Measurements from ENCODE around the gene EP400.

DNA sequence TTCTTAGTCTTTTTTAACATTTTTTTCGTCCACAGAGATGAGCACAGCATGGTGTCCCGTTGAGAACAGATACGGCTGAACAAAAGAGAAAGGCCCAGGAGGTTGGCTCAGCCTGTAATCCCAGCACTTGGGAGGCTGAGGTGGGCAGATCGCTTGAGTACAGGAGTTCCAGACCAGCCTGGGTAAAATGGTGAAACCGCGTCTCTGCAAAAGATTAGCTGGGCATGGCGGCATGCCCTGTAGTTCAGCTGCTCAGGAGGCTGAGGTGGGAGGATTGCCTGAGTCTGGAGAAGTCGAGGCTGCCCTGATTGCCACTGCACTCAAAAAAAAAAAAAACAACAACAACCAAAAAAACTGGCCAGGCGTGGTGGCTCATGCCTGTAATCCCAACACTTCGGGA is 5.9 kb upstream of the EP400 start:
- TF ChIP-seq, protein P1, sequence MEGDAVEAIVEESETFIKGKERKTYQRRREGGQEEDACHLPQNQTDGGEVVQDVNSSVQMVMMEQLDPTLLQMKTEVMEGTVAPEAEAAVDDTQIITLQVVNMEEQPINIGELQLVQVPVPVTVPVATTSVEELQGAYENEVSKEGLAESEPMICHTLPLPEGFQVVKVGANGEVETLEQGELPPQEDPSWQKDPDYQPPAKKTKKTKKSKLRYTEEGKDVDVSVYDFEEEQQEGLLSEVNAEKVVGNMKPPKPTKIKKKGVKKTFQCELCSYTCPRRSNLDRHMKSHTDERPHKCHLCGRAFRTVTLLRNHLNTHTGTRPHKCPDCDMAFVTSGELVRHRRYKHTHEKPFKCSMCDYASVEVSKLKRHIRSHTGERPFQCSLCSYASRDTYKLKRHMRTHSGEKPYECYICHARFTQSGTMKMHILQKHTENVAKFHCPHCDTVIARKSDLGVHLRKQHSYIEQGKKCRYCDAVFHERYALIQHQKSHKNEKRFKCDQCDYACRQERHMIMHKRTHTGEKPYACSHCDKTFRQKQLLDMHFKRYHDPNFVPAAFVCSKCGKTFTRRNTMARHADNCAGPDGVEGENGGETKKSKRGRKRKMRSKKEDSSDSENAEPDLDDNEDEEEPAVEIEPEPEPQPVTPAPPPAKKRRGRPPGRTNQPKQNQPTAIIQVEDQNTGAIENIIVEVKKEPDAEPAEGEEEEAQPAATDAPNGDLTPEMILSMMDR (tag by site-specific recombination; IDR thresholded peaks at IDR 0.05): no peak
- TF ChIP-seq ZSCAN23 (tag by site-specific recombination; IDR thresholded peaks at IDR 0.05) (no peak), ZNF311 (tag by site-specific recombination; IDR thresholded peaks at IDR 0.05; ENCODE audit: borderline replicate concordance) (no peak), HOXC10 (CRISPR knock-in tag; IDR thresholded peaks at IDR 0.05) (no peak), ZNF202 (tag by site-specific recombination; IDR thresholded peaks at IDR 0.05; ENCODE audit: borderline replicate concordance) (no peak)
- TF ChIP-seq, protein P2, sequence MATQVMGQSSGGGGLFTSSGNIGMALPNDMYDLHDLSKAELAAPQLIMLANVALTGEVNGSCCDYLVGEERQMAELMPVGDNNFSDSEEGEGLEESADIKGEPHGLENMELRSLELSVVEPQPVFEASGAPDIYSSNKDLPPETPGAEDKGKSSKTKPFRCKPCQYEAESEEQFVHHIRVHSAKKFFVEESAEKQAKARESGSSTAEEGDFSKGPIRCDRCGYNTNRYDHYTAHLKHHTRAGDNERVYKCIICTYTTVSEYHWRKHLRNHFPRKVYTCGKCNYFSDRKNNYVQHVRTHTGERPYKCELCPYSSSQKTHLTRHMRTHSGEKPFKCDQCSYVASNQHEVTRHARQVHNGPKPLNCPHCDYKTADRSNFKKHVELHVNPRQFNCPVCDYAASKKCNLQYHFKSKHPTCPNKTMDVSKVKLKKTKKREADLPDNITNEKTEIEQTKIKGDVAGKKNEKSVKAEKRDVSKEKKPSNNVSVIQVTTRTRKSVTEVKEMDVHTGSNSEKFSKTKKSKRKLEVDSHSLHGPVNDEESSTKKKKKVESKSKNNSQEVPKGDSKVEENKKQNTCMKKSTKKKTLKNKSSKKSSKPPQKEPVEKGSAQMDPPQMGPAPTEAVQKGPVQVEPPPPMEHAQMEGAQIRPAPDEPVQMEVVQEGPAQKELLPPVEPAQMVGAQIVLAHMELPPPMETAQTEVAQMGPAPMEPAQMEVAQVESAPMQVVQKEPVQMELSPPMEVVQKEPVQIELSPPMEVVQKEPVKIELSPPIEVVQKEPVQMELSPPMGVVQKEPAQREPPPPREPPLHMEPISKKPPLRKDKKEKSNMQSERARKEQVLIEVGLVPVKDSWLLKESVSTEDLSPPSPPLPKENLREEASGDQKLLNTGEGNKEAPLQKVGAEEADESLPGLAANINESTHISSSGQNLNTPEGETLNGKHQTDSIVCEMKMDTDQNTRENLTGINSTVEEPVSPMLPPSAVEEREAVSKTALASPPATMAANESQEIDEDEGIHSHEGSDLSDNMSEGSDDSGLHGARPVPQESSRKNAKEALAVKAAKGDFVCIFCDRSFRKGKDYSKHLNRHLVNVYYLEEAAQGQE (tag by site-specific recombination; IDR thresholded peaks at IDR 0.05): no peak
- TF ChIP-seq, protein P3, sequence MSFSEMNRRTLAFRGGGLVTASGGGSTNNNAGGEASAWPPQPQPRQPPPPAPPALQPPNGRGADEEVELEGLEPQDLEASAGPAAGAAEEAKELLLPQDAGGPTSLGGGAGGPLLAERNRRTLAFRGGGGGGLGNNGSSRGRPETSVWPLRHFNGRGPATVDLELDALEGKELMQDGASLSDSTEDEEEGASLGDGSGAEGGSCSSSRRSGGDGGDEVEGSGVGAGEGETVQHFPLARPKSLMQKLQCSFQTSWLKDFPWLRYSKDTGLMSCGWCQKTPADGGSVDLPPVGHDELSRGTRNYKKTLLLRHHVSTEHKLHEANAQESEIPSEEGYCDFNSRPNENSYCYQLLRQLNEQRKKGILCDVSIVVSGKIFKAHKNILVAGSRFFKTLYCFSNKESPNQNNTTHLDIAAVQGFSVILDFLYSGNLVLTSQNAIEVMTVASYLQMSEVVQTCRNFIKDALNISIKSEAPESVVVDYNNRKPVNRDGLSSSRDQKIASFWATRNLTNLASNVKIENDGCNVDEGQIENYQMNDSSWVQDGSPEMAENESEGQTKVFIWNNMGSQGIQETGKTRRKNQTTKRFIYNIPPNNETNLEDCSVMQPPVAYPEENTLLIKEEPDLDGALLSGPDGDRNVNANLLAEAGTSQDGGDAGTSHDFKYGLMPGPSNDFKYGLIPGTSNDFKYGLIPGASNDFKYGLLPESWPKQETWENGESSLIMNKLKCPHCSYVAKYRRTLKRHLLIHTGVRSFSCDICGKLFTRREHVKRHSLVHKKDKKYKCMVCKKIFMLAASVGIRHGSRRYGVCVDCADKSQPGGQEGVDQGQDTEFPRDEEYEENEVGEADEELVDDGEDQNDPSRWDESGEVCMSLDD (tag by site-specific recombination; IDR thresholded peaks at IDR 0.05): no peak
